Testis (tissue), 3 donors: ENCODE measurements around the gene ABCA13. TPM values are rescaled to one million over a fixed set of nuclear protein-coding genes. Genes with fewer than 3 reads are reported as not detected.

Source experiments
- DNase-seq: peaks from one replicate; pipeline ENCODE4 v3.0.0-alpha.2; 2019
- H3K27ac ChIP-seq, 2 donors: fragments of 200-600 bp; sonication (generic); one replicate each; pipeline ENCODE4 v1.5.1; 2019
- H3K27me3 ChIP-seq: fragments of 200-600 bp; sonication (generic); one replicate; pipeline ENCODE4 v1.5.1; 2019
- H3K36me3 ChIP-seq: fragments of 200-600 bp; sonication (generic); one replicate; pipeline ENCODE4 v1.5.1; 2017; ENCODE audit warnings: low read depth; ENCODE audit errors: missing control alignments
- H3K4me1 ChIP-seq: fragments of 200-600 bp; sonication (generic); one replicate; pipeline ENCODE4 v1.5.1; 2019
- H3K4me3 ChIP-seq, 2 donors: fragments of 200-600 bp; sonication (generic); one replicate each; pipeline ENCODE4 v1.5.1; 2017 to 2019
- H3K9me3 ChIP-seq: fragments of 200-600 bp; sonication (generic); one replicate; pipeline ENCODE4 v1.5.1; 2017
- CTCF ChIP-seq, 3 experiments: fragments of 450-650 bp in 2 of 3; fragments of 200-600 bp in 1 of 3; sonication (generic) in 1 of 3; IDR thresholded peaks; one replicate each; pipeline ENCODE4 v1.5.1; 2016 to 2019; ENCODE audit warnings: antibody characterized with exemption in 3 of 3, mild to moderate bottlenecking in 2 of 3, moderate library complexity in 1 of 3
- POLR2A ChIP-seq: fragments of 450-650 bp; IDR thresholded peaks from one replicate; pipeline ENCODE4 v1.6.1; 2017; ENCODE audit warnings: antibody characterized with exemption, mild to moderate bottlenecking, moderate library complexity
- WGBS, 2 donors: methylation state at CpG; one replicate each; pipeline ENCODE4 v1.1.5; 2018; 5-methylcytosine and 5-hydroxymethylcytosine counted together
- intact Hi-C: fragments of 100-400 bp; cut with DNase I; formaldehyde crosslinking; loops from one replicate; pipeline ENCODE4 v1.15.1; 2023; ENCODE audit warnings: low total_unique reads
- polyA plus RNA-seq: library from polyadenylated mRNA; stranded (reverse); fragments of 350-450 nt; fragmentation: Illumina TruSeq; extraction: RNeasy Lipid Tissue Mini Kit (QIAGEN cat#74804); gene quantifications from one replicate; pipeline ENCODE4 v1.2.3, GENCODE V29; 2014; ENCODE audit warnings: low read depth, low replicate concordance; ENCODE audit not compliant: insufficient read depth
- total RNA-seq, 2 donors: library from RNA; depleted of rRNA; stranded (reverse); fragments of >200 nt; gene quantifications; one replicate each; pipeline ENCODE4 v1.2.3, GENCODE V29; 2016

ABCA13 gene
- total and polyA plus RNA-seq, 3 donors from 2014 or later = 3.5 to 7.3 (median 4.3) TPM

GRCh38 chr7:48446721-48447120, 275.5 kb downstream of the ABCA13 start:
- no peak overlapping the region for H3K27ac ChIP-seq
- intact Hi-C loops = no loop called here
- H3K36me3 ChIP-seq = no peaks in the 10 kb centered on the region
- H3K9me3 ChIP-seq = no peaks in the 10 kb centered on the region
- H3K27me3 ChIP-seq = no peaks in the 10 kb centered on the region
- H3K4me1 ChIP-seq = no peaks in the 10 kb centered on the region
- TF ChIP-seq CTCF (IDR thresholded peaks at IDR 0.05) (no peak), POLR2A (no peak)
- no peak for DNase-seq
- no peak overlapping the region for H3K4me3 ChIP-seq

DNA sequence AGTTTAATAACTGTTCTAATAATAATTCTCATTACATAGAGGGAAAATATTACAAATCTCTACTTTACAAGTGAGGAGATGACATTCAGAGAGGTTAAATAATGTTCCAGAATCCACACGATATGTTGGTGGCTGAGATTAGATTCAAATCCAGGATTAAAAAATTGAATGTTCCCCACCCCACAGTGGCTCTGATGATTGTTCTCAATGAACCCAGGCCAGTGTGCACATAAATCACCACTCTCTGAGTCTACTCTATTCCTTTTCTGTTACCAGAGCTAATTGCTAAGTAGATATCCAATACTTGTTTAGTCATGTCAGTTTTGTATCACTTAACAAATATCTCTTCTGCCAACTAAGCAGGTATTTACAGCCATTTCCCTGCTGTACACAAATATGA, 281.0 kb downstream of the ABCA13 start:
- Histone ChIP-seq H3K4me1 (no peaks in the 10 kb centered on the region), H3K36me3 (no peaks in the 10 kb centered on the region), H3K9me3 (no peaks in the 10 kb centered on the region), H3K27ac (no peak overlapping the region), H3K4me3 (no peak overlapping the region), H3K27me3 (no peaks in the 10 kb centered on the region)
- TF ChIP-seq CTCF (IDR thresholded peaks at IDR 0.05) (no peak), POLR2A (no peak)
- intact Hi-C loops = no loop called here
- no peak for DNase-seq
- WGBS, 2 donors = 65 to 80% methylated on average over 1 of the region's 1 CpG

DNA sequence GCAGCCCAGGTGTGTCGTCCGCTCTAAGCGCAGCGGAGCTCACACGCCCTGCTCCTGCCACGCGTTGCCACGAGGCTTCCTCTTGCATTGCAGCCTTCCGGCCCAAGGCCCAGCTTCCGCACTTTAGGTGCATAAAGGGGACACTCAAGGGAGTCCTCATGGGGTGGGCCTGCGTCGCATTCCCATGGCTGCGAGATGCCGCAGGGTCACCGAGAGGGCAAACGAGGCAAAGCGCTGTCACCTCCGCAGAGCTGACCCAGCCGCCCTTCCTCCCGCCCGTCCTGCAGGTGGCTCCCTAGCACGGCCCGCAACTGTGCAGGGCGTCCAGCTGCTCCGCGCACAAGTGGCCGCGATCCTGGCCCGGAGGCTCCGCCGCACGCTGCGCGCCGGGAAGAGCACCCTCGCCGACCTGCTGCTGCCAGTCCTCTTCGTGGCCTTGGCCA, 283.5 kb downstream of the ABCA13 start:
- H3K36me3 ChIP-seq = no peaks in the 10 kb centered on the region
- peak overlapping the region; percentile 34 to 43 for H3K4me3 ChIP-seq
- no peak overlapping the region for H3K27ac ChIP-seq
- H3K9me3 ChIP-seq = no peaks in the 10 kb centered on the region
- 62 to 88% methylated on average over 6 to 38 of the region's 38 CpGs for WGBS, 2 donors
- DNase-seq = no peak
- no peak for TF ChIP-seq CTCF (IDR thresholded peaks at IDR 0.05)
- TF ChIP-seq POLR2A = no peak
- intact Hi-C loops = no loop called here
- no peaks in the 10 kb centered on the region for H3K27me3 ChIP-seq
- no peaks in the 10 kb centered on the region for H3K4me1 ChIP-seq

- H3K4me3 ChIP-seq = peak overlapping the region; percentile 34 to 43
- no peak overlapping the region for H3K27ac ChIP-seq
- H3K9me3 ChIP-seq = no peaks in the 10 kb centered on the region
- intact Hi-C loops = no loop called here
- DNase-seq = no peak
- H3K36me3 ChIP-seq = no peaks in the 10 kb centered on the region
- no peaks in the 10 kb centered on the region for H3K27me3 ChIP-seq
- no peaks in the 10 kb centered on the region for H3K4me1 ChIP-seq
- 61 to 79% methylated on average over 15 to 17 of the region's 17 CpGs for WGBS, 2 donors
- TF ChIP-seq CTCF (IDR thresholded peaks at IDR 0.05) (no peak), POLR2A (no peak)
These were observed 284.1 kb downstream of the ABCA13 start for GRCh38 chr7:48455363-48455762.

GRCh38 chr7:48458701-48459524, 287.7 kb downstream of the ABCA13 start:
- no peak for DNase-seq
- TF ChIP-seq CTCF (IDR thresholded peaks at IDR 0.05) (no peak), POLR2A (no peak)
- H3K36me3 ChIP-seq = no peaks in the 10 kb centered on the region
- H3K27me3 ChIP-seq = no peaks in the 10 kb centered on the region
- no peak overlapping the region for H3K27ac ChIP-seq
- no peaks in the 10 kb centered on the region for H3K4me1 ChIP-seq
- H3K9me3 ChIP-seq = no peaks in the 10 kb centered on the region
- intact Hi-C loops = no loop called here
- WGBS, 2 donors = 81 to 87% methylated on average over 3 to 4 of the region's 4 CpGs
- H3K4me3 ChIP-seq = no peak overlapping the region
